K562 (cell line): ENCODE data around the gene SLC13A4. TPM values are rescaled to one million over a fixed set of nuclear protein-coding genes. Genes with fewer than 3 reads are reported as not detected.

Experiments used
- CBX3 ChIP-seq, 2 experiments: IDR thresholded peaks; 1 replicate in 1 of 2; 2 replicates in 1 of 2; pipeline ENCODE4 v1.6.1; 2012; ENCODE audit warnings: inconsistent platforms in 2 of 2, low read length in 2 of 2, borderline replicate concordance in 1 of 2, control low read depth in 1 of 2
- CHCHD3 ChIP-seq: fragments of 250-450 bp; sonication (Bioruptor Pico); IDR thresholded peaks from 2 replicates; pipeline ENCODE4 v2.1.2; 2022; ENCODE audit warnings: mild to moderate bottlenecking
- DPF2 ChIP-seq: fragments of 450-650 bp; IDR thresholded peaks from 2 replicates; pipeline ENCODE4 v1.6.1; 2016
- ELF1 ChIP-seq: fragments of 200-800 bp; sonication (Bioruptor generic); IDR thresholded peaks from 2 replicates; pipeline ENCODE4 v1.6.1; 2016; ENCODE audit warnings: missing genetic modification characterization, missing compliant biosample characterization
- FOXK2 ChIP-seq, 2 experiments: fragments of 450-650 bp; IDR thresholded peaks in 1 of 2; conservative IDR thresholded peaks in 1 of 2; 2 replicates each; pipeline ENCODE4 v1.6.1; 2016; ENCODE audit warnings: low read depth in 2 of 2, mild to moderate bottlenecking in 1 of 2
- HMG20B ChIP-seq: fragments of 250-450 bp; sonication (Bioruptor Pico); IDR thresholded peaks from 2 replicates; pipeline ENCODE4 v1.5.0; 2021; ENCODE audit warnings: mild to moderate bottlenecking
- KDM2B ChIP-seq: fragments of 250-450 bp; sonication (Bioruptor Pico); IDR thresholded peaks from 2 replicates; pipeline ENCODE4 v1.8.0; 2021; ENCODE audit warnings: mild to moderate bottlenecking, moderate library complexity
- MAZ ChIP-seq, 2 experiments: fragments of 450-650 bp in 1 of 2; sonication (generic) in 1 of 2; formaldehyde crosslinking; IDR thresholded peaks in 1 of 2; conservative IDR thresholded peaks in 1 of 2; 2 replicates each; pipeline versions ENCODE4 v1.4.0 to v1.5.0; 2020; ENCODE audit warnings: mild to moderate bottlenecking in 1 of 2, missing genetic modification reagents in 1 of 2
- MED1 ChIP-seq: sonication (generic); formaldehyde crosslinking; IDR thresholded peaks from 2 replicates; pipeline ENCODE4 v1.8.1; 2023; ENCODE audit warnings: missing genetic modification reagents, borderline replicate concordance
- MXI1 ChIP-seq: IDR thresholded peaks from 2 replicates; pipeline ENCODE4 v1.6.1; 2011; ENCODE audit warnings: low read depth, mild to moderate bottlenecking, improper control_type of control experiment, low read length
- NFIX ChIP-seq: fragments of 250-450 bp; sonication (Bioruptor Pico); IDR thresholded peaks from 2 replicates; pipeline ENCODE4 v1.4.0; 2020; ENCODE audit warnings: low read depth, mild to moderate bottlenecking, moderate library complexity
- NFRKB ChIP-seq: fragments of 450-650 bp; IDR thresholded peaks from 2 replicates; pipeline ENCODE4 v1.6.1; 2016; ENCODE audit warnings: low read depth
- OTX1 ChIP-seq: fragments of 450-650 bp; formaldehyde crosslinking; IDR thresholded peaks from 2 replicates; pipeline ENCODE4 v1.4.0; 2022; ENCODE audit warnings: mild to moderate bottlenecking
- PHTF2 ChIP-seq: fragments of 250-450 bp; sonication (Bioruptor Pico); IDR thresholded peaks from 2 replicates; pipeline ENCODE4 v1.5.0; 2021; ENCODE audit warnings: mild to moderate bottlenecking
- PML ChIP-seq: IDR thresholded peaks from 2 replicates; pipeline ENCODE4 v1.6.1; 2012; ENCODE audit warnings: low read length, inconsistent platforms
- POLR2G ChIP-seq: fragments of 200-400 bp; formaldehyde crosslinking; IDR thresholded peaks from 2 replicates; pipeline ENCODE4 v1.6.1; 2017; ENCODE audit warnings: low read depth, mild to moderate bottlenecking, antibody characterized with exemption, low read length, moderate library complexity
- RFX7 ChIP-seq: fragments of 250-450 bp; sonication (Bioruptor Pico); IDR thresholded peaks from 2 replicates; pipeline ENCODE4 v1.5.1; 2021; ENCODE audit warnings: mild to moderate bottlenecking
- RHOXF2B ChIP-seq: fragments of 250-450 bp; sonication (Bioruptor Pico); conservative IDR thresholded peaks from 2 replicates; pipeline ENCODE4 v1.5.1; 2021
- SMAD1 ChIP-seq: fragments of 150-350 bp; IDR thresholded peaks from 2 replicates; pipeline ENCODE4 v1.6.1; 2014; ENCODE audit warnings: low read length, low read depth; ENCODE audit not compliant: partially characterized antibody
- SREBF2 ChIP-seq: sonication (generic); formaldehyde crosslinking; IDR thresholded peaks from 2 replicates; pipeline ENCODE4 v1.4.0; 2020; ENCODE audit warnings: mild to moderate bottlenecking, missing genetic modification reagents
- SRSF7 ChIP-seq: fragments of 200-400 bp; formaldehyde crosslinking; optimal IDR thresholded peaks from 2 replicates; pipeline ENCODE3; 2017; ENCODE audit warnings: mild to moderate bottlenecking, low read depth, low read length
- STAT5B ChIP-seq: fragments of 250-450 bp; sonication (Bioruptor Pico); IDR thresholded peaks from 2 replicates; pipeline ENCODE4 v1.8.0; 2021; ENCODE audit warnings: mild to moderate bottlenecking, inconsistent platforms
- TBP ChIP-seq: optimal IDR thresholded peaks from 2 replicates; pipeline ENCODE3; 2011; ENCODE audit warnings: low read depth, low read length, improper control_type of control experiment
- TCF7L2 ChIP-seq: fragments of 150-350 bp; IDR thresholded peaks from 2 replicates; pipeline ENCODE4 v1.6.1; 2016; ENCODE audit warnings: low read depth, mild to moderate bottlenecking, low read length, moderate library complexity
- THRAP3 ChIP-seq: fragments of 450-650 bp; IDR thresholded peaks from 2 replicates; pipeline ENCODE4 v1.6.1; 2016; ENCODE audit warnings: mild to moderate bottlenecking, inconsistent platforms, borderline replicate concordance
- WHSC1 ChIP-seq: IDR thresholded peaks from one replicate; pipeline ENCODE4 v1.6.1; 2012; ENCODE audit warnings: low read length, control low read depth, inconsistent platforms
- ZBTB9 ChIP-seq: fragments of 450-650 bp; formaldehyde crosslinking; IDR thresholded peaks from 2 replicates; pipeline ENCODE4 v1.4.0; 2020; ENCODE audit warnings: mild to moderate bottlenecking, moderate library complexity
- ZC3H11A ChIP-seq: IDR thresholded peaks from 2 replicates; pipeline ENCODE4 v1.6.1; 2012; ENCODE audit warnings: low read depth, low read length, improper control_type of control experiment
- ZNF24 ChIP-seq: fragments of 450-650 bp; IDR thresholded peaks from 2 replicates; pipeline ENCODE4 v1.6.1; 2016
- ZNF436 ChIP-seq: fragments of 250-450, 450-650 bp; sonication (Bioruptor Pico); formaldehyde crosslinking; IDR thresholded peaks from 2 replicates; pipeline ENCODE4 v1.7.0; 2020; ENCODE audit warnings: mild to moderate bottlenecking
- ZSCAN32 ChIP-seq: fragments of 450-650 bp; formaldehyde crosslinking; IDR thresholded peaks from 2 replicates; pipeline ENCODE4 v1.4.0; 2020; ENCODE audit warnings: mild to moderate bottlenecking, moderate library complexity
- polyA plus RNA-seq, 8 experiments: library from polyadenylated mRNA; depleted of rRNA in 4 of 8; stranded (reverse) in 5 of 8; unstranded in 3 of 8; fragments of >200 nt; fragmentation: Nextera tagmentation in 2 of 8; fragmentation: Illumina TruSeq in 1 of 8; extraction: Ambion mirVana in 2 of 8; extraction: Trizol in 1 of 8; gene quantifications; 2 replicates each; pipeline versions ENCODE4 v1.2.1 to v1.2.3, GENCODE V29; 2011 to 2014; ENCODE audit warnings: inconsistent platforms in 1 of 8, missing spikeins in 1 of 8
- total RNA-seq, 7 experiments: library from RNA; depleted of rRNA in 6 of 7; stranded (reverse); fragments of >200 nt in 6 of 7; fragmentation: Illumina TruSeq in 2 of 7; extraction: Trizol in 2 of 7; gene quantifications; 2 replicates each; pipeline versions ENCODE4 v1.2.1 to v1.2.3, GENCODE V29; 2011 to 2021; ENCODE audit warnings: low replicate concordance in 1 of 7

SLC13A4 gene
- total and polyA plus RNA-seq, 9 of the 15 experiments (the other 6 are each of a cell fraction or from before 2014, with no cell fraction given): 0.11 to 1.0 (median 0.36) TPM

- TF ChIP-seq ZBTB9 (CRISPR knock-in tag) (no peak), CBX3 (IDR thresholded peaks at IDR 0.05; ENCODE audit: borderline replicate concordance in 1 of 2, low read length in 2 of 2) (no peak), DPF2 (peak; percentile 80), SREBF2 (0 out of 2 replicates have a peak, but pooled peaks have one; percentile 19), KDM2B (CRISPR knock-in tag) (no peak), PHTF2 (0 out of 2 replicates have a peak, but pooled peaks have one; percentile 66), CHCHD3 (no peak), TBP (no peak), WHSC1 (no peak), OTX1 (0 out of 2 replicates have a peak, but pooled peaks have one; percentile 25), MAZ (CRISPR knock-in tag; conservative IDR thresholded peaks at IDR 0.05 in 1 of 2, IDR thresholded peaks at IDR 0.05 in 1 of 2) (peak in 1 of 2 experiments; percentile 29; a peak in 1 of 4 replicates), SRSF7 (no peak), TCF7L2 (no peak), NFIX (CRISPR knock-in tag) (no peak), ZC3H11A (no peak), FOXK2 (conservative IDR thresholded peaks at IDR 0.05 in 1 of 2, IDR thresholded peaks at IDR 0.05 in 1 of 2; ENCODE audit: low read depth in 2 of 2) (0 out of 4 replicates have a peak, but pooled peaks of 1 of the 2 experiments have one; percentile 20), ELF1 (tag) (no peak; the same call in 1 of the 2 replicates), RFX7 (no peak), ZSCAN32 (CRISPR knock-in tag) (no peak), THRAP3 (peak; percentile 95; the same call in 1 of the 2 replicates), MED1 (CRISPR knock-in tag) (no peak), MXI1 (no peak), HMG20B (peak; percentile 83; the same call in 1 of the 2 replicates), SMAD1 (no peak), NFRKB (no peak), RHOXF2B (CRISPR knock-in tag) (no peak), STAT5B (CRISPR knock-in tag) (no peak), PML (peak; percentile 83; the same call in 1 of the 2 replicates), POLR2G (no peak), ZNF24 (no peak), ZNF436 (CRISPR knock-in tag) (no peak)
Measured at GRCh38 chr7:135661311-135662122, 66.5 kb downstream of the SLC13A4 start (continued).
